Measurements from ENCODE around the gene ID1. TPM values are rescaled to one million over a fixed set of nuclear protein-coding genes. Genes with fewer than 3 reads are reported as not detected.

The ID1 gene
- total and polyA plus RNA-seq, 2 experiments from 2014 or later: 221 to 479 TPM

DNA sequence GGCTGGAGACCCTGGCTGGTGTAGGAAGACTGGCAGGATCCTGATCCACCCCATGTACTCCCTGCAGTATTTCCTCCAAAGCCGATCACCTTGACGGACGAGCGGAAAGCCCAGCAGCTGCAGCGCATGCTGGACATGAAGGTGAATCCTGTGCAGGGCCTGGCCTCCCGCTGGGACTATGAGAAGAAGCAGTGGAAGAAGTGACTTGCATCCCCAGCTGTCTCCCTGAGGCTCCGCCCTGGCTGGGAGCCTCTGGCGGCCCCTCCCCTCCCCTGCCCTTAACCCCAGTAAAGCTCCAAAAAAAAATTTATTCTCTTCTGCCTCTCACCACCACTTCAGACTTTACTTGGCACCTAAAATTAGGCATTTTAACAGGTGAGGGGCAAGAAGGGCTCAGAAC lies 39.6 kb downstream of the ID1 start:
- no peaks in the 10 kb centered on the region for H3K79me2 ChIP-seq (replicated peaks; ENCODE audit: insufficient read depth)
- no peaks in the 10 kb centered on the region for H3K36me3 ChIP-seq (ENCODE audit: insufficient read depth)
- H3K4me1 Mint-ChIP-seq: no peaks in the 10 kb centered on the region
- H3K27ac ChIP-seq (ENCODE audit: low read depth): 0 out of 2 replicates have a peak overlapping the region, but pooled peaks have one; percentile 9
- no peak overlapping the region for H3K27ac Mint-ChIP-seq
- no peaks in the 10 kb centered on the region for H3K9me2 ChIP-seq (ENCODE audit: insufficient read depth)
- H3F3A ChIP-seq (replicated peaks; ENCODE audit: low read depth): peaks cover 8% of the 10 kb centered on the region; the same call in 1 of the 2 replicates
- no peaks in the 10 kb centered on the region for H3K4me1 ChIP-seq (ENCODE audit: insufficient read depth)
- H4K20me1 ChIP-seq (replicated peaks; ENCODE audit: insufficient read depth): no peaks in the 10 kb centered on the region; the same call in 1 of the 2 replicates
- peak; percentile 22 for DNase-seq (ENCODE audit: low spot score)
- ATAC-seq: peak; percentile 55
- H3K27me3 Mint-ChIP-seq (ENCODE audit: insufficient read depth, low read depth, poor library complexity): peaks cover 7% of the 10 kb centered on the region
- no peak overlapping the region for H3K4me2 ChIP-seq
- H3K36me3 Mint-ChIP-seq (ENCODE audit: low read depth): no peaks in the 10 kb centered on the region
- H3K9me3 Mint-ChIP-seq: no peaks in the 10 kb centered on the region; the same call in 2 of the 3 replicates
- no peaks in the 10 kb centered on the region for H3K27me3 ChIP-seq (ENCODE audit: insufficient read depth)
- 0 out of 2 replicates have a peak overlapping the region, but pooled peaks have one; percentile 52 for H2AFZ ChIP-seq
- no peak overlapping the region for H3K4me3 Mint-ChIP-seq
- no peak for TF ChIP-seq STAT1 (IDR thresholded peaks at IDR 0.05; ENCODE audit: unreplicated experiment)
- no peak for TF ChIP-seq JUNB (IDR thresholded peaks at IDR 0.05; ENCODE audit: unreplicated experiment)
- TF ChIP-seq, protein P1, sequence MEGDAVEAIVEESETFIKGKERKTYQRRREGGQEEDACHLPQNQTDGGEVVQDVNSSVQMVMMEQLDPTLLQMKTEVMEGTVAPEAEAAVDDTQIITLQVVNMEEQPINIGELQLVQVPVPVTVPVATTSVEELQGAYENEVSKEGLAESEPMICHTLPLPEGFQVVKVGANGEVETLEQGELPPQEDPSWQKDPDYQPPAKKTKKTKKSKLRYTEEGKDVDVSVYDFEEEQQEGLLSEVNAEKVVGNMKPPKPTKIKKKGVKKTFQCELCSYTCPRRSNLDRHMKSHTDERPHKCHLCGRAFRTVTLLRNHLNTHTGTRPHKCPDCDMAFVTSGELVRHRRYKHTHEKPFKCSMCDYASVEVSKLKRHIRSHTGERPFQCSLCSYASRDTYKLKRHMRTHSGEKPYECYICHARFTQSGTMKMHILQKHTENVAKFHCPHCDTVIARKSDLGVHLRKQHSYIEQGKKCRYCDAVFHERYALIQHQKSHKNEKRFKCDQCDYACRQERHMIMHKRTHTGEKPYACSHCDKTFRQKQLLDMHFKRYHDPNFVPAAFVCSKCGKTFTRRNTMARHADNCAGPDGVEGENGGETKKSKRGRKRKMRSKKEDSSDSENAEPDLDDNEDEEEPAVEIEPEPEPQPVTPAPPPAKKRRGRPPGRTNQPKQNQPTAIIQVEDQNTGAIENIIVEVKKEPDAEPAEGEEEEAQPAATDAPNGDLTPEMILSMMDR (conservative IDR thresholded peaks at IDR 0.05; ENCODE audit: low read depth in 2 of 2): no peak
- no peak for TF ChIP-seq EZH2phosphoT487 (IDR thresholded peaks at IDR 0.05; ENCODE audit: unreplicated experiment)
- no peak for TF ChIP-seq EZH2 (IDR thresholded peaks at IDR 0.05; ENCODE audit: low read depth, unreplicated experiment)
- no peak for TF ChIP-seq CREB1 (CRISPR knock-in tag; IDR thresholded peaks at IDR 0.05; ENCODE audit: low read depth)
- TF ChIP-seq, protein P2, sequence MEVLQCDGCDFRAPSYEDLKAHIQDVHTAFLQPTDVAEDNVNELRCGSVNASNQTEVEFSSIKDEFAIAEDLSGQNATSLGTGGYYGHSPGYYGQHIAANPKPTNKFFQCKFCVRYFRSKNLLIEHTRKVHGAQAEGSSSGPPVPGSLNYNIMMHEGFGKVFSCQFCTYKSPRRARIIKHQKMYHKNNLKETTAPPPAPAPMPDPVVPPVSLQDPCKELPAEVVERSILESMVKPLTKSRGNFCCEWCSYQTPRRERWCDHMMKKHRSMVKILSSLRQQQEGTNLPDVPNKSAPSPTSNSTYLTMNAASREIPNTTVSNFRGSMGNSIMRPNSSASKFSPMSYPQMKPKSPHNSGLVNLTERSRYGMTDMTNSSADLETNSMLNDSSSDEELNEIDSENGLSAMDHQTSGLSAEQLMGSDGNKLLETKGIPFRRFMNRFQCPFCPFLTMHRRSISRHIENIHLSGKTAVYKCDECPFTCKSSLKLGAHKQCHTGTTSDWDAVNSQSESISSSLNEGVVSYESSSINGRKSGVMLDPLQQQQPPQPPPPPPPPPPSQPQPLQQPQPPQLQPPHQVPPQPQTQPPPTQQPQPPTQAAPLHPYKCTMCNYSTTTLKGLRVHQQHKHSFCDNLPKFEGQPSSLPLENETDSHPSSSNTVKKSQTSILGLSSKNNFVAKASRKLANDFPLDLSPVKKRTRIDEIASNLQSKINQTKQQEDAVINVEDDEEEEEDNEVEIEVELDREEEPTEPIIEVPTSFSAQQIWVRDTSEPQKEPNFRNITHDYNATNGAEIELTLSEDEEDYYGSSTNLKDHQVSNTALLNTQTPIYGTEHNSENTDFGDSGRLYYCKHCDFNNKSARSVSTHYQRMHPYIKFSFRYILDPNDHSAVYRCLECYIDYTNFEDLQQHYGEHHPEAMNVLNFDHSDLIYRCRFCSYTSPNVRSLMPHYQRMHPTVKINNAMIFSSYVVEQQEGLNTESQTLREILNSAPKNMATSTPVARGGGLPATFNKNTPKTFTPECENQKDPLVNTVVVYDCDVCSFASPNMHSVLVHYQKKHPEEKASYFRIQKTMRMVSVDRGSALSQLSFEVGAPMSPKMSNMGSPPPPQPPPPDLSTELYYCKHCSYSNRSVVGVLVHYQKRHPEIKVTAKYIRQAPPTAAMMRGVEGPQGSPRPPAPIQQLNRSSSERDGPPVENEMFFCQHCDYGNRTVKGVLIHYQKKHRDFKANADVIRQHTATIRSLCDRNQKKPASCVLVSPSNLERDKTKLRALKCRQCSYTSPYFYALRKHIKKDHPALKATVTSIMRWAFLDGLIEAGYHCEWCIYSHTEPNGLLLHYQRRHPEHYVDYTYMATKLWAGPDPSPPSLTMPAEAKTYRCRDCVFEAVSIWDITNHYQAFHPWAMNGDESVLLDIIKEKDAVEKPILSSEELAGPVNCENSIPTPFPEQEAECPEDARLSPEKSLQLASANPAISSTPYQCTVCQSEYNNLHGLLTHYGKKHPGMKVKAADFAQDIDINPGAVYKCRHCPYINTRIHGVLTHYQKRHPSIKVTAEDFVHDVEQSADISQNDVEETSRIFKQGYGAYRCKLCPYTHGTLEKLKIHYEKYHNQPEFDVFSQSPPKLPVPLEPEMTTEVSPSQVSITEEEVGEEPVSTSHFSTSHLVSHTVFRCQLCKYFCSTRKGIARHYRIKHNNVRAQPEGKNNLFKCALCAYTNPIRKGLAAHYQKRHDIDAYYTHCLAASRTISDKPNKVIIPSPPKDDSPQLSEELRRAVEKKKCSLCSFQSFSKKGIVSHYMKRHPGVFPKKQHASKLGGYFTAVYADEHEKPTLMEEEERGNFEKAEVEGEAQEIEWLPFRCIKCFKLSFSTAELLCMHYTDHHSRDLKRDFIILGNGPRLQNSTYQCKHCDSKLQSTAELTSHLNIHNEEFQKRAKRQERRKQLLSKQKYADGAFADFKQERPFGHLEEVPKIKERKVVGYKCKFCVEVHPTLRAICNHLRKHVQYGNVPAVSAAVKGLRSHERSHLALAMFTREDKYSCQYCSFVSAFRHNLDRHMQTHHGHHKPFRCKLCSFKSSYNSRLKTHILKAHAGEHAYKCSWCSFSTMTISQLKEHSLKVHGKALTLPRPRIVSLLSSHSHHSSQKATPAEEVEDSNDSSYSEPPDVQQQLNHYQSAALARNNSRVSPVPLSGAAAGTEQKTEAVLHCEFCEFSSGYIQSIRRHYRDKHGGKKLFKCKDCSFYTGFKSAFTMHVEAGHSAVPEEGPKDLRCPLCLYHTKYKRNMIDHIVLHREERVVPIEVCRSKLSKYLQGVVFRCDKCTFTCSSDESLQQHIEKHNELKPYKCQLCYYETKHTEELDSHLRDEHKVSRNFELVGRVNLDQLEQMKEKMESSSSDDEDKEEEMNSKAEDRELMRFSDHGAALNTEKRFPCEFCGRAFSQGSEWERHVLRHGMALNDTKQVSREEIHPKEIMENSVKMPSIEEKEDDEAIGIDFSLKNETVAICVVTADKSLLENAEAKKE (CRISPR knock-in tag; IDR thresholded peaks at IDR 0.05): no peak
- TF ChIP-seq ZNF331 (CRISPR knock-in tag; IDR thresholded peaks at IDR 0.05; ENCODE audit: low read depth): no peak
- TF ChIP-seq, protein P3, sequence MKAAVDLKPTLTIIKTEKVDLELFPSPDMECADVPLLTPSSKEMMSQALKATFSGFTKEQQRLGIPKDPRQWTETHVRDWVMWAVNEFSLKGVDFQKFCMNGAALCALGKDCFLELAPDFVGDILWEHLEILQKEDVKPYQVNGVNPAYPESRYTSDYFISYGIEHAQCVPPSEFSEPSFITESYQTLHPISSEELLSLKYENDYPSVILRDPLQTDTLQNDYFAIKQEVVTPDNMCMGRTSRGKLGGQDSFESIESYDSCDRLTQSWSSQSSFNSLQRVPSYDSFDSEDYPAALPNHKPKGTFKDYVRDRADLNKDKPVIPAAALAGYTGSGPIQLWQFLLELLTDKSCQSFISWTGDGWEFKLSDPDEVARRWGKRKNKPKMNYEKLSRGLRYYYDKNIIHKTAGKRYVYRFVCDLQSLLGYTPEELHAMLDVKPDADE (IDR thresholded peaks at IDR 0.05): no peak
- TF ChIP-seq, protein P4, sequence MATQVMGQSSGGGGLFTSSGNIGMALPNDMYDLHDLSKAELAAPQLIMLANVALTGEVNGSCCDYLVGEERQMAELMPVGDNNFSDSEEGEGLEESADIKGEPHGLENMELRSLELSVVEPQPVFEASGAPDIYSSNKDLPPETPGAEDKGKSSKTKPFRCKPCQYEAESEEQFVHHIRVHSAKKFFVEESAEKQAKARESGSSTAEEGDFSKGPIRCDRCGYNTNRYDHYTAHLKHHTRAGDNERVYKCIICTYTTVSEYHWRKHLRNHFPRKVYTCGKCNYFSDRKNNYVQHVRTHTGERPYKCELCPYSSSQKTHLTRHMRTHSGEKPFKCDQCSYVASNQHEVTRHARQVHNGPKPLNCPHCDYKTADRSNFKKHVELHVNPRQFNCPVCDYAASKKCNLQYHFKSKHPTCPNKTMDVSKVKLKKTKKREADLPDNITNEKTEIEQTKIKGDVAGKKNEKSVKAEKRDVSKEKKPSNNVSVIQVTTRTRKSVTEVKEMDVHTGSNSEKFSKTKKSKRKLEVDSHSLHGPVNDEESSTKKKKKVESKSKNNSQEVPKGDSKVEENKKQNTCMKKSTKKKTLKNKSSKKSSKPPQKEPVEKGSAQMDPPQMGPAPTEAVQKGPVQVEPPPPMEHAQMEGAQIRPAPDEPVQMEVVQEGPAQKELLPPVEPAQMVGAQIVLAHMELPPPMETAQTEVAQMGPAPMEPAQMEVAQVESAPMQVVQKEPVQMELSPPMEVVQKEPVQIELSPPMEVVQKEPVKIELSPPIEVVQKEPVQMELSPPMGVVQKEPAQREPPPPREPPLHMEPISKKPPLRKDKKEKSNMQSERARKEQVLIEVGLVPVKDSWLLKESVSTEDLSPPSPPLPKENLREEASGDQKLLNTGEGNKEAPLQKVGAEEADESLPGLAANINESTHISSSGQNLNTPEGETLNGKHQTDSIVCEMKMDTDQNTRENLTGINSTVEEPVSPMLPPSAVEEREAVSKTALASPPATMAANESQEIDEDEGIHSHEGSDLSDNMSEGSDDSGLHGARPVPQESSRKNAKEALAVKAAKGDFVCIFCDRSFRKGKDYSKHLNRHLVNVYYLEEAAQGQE (IDR thresholded peaks at IDR 0.05; ENCODE audit: unreplicated experiment): no peak
- TF ChIP-seq POLR2AphosphoS5 (IDR thresholded peaks at IDR 0.05; ENCODE audit: low read depth): no peak
- no peak for TF ChIP-seq ZNF114 (CRISPR knock-in tag; IDR thresholded peaks at IDR 0.05)
- TF ChIP-seq NANOG (IDR thresholded peaks at IDR 0.05; ENCODE audit: borderline replicate concordance): no peak
- no peak overlapping the region for H3K4me3 ChIP-seq
